HEK293T (cell line): Measurements from ENCODE around the gene MRPL55.

Experiments used
- CTCF ChIA-PET: fragments of 350-600 bp; formaldehyde crosslinking; extraction: SDS; loops from one replicate; lab custom pipeline; 2021; ENCODE audit warnings: antibody characterized with exemption, inconsistent platforms; lab: Yijun Ruan, JAX
- POLR2A ChIA-PET: fragments of 350-600 bp; formaldehyde crosslinking; extraction: SDS; loops from one replicate; lab custom pipeline; 2020; ENCODE audit warnings: antibody characterized with exemption, inconsistent platforms; lab: Yijun Ruan, JAX
- DNase-seq: peaks from one replicate; pipeline ENCODE4 v3.0.0; 2012; ENCODE audit warnings: mixed read lengths; ENCODE audit errors: extremely low spot score
- ARNT ChIP-seq: fragments of 450-650 bp; IDR thresholded peaks from 2 replicates; pipeline ENCODE4 v1.6.1; 2017; ENCODE audit warnings: mild to moderate bottlenecking
- BHLHE40 ChIP-seq: fragments of 450-650 bp; IDR thresholded peaks from 2 replicates; pipeline ENCODE4 v1.6.1; 2016; ENCODE audit warnings: mild to moderate bottlenecking, moderate library complexity, borderline replicate concordance
- CTBP1 ChIP-seq: fragments of 450-650 bp; IDR thresholded peaks from 2 replicates; pipeline ENCODE4 v1.6.1; 2016; ENCODE audit warnings: borderline replicate concordance
- ELF4 ChIP-seq: fragments of 450-650 bp; IDR thresholded peaks from 2 replicates; pipeline ENCODE4 v1.6.1; 2017; ENCODE audit warnings: antibody characterized with exemption
- FOXA1 ChIP-seq: fragments of 450-650 bp; IDR thresholded peaks from 2 replicates; pipeline ENCODE4 v1.6.1; 2016; ENCODE audit warnings: mild to moderate bottlenecking
- FOXK2 ChIP-seq: fragments of 450-650 bp; IDR thresholded peaks from 2 replicates; pipeline ENCODE4 v1.6.1; 2016; ENCODE audit warnings: mild to moderate bottlenecking
- FOXM1 ChIP-seq: fragments of 450-650 bp; IDR thresholded peaks from 2 replicates; pipeline ENCODE4 v1.6.1; 2017; ENCODE audit warnings: mild to moderate bottlenecking, borderline replicate concordance
- HDGF ChIP-seq: fragments of 450-650 bp; IDR thresholded peaks from 2 replicates; pipeline ENCODE4 v1.6.1; 2017; ENCODE audit warnings: antibody characterized with exemption, borderline replicate concordance
- L3MBTL2 ChIP-seq: fragments of 450-650 bp; conservative IDR thresholded peaks from 2 replicates; pipeline ENCODE4 v1.6.1; 2016; ENCODE audit warnings: mild to moderate bottlenecking
- LEF1 ChIP-seq: fragments of 450-650 bp; IDR thresholded peaks from 2 replicates; pipeline ENCODE4 v1.6.1; 2017; ENCODE audit warnings: mild to moderate bottlenecking, borderline replicate concordance
- NFRKB ChIP-seq: fragments of 450-650 bp; IDR thresholded peaks from 2 replicates; pipeline ENCODE4 v1.6.1; 2016; ENCODE audit warnings: mild to moderate bottlenecking, moderate library complexity
- SP1 ChIP-seq: fragments of 450-650 bp; IDR thresholded peaks from 2 replicates; pipeline ENCODE4 v1.6.1; 2017
- SUZ12 ChIP-seq: fragments of 450-650 bp; IDR thresholded peaks from 2 replicates; pipeline ENCODE4 v1.6.1; 2016; ENCODE audit warnings: mild to moderate bottlenecking
- TARDBP ChIP-seq: fragments of 450-650 bp; IDR thresholded peaks from 2 replicates; pipeline ENCODE4 v1.6.1; 2016
- ZNF384 ChIP-seq: fragments of 450-650 bp; IDR thresholded peaks from 2 replicates; pipeline ENCODE4 v1.6.1; 2016
- TF ChIP-seq, protein P1 (sequence below): fragments of 450-650 bp; IDR thresholded peaks from 2 replicates; pipeline ENCODE4 v1.6.1; 2016

The MRPL55 gene

GRCh38 chr1:228079601-228080263 is 29.4 kb downstream of the MRPL55 start:
- CTCF ChIA-PET: no interaction called here
- DNase-seq: no peak
- POLR2A ChIA-PET: no interaction called here
- no peak for TF ChIP-seq LEF1
- TF ChIP-seq BHLHE40: no peak
- no peak for TF ChIP-seq ZNF384
- TF ChIP-seq FOXK2: no peak
- TF ChIP-seq FOXM1: no peak
- TF ChIP-seq L3MBTL2: no peak
- TF ChIP-seq HDGF: no peak
- TF ChIP-seq SP1: no peak
- TF ChIP-seq, protein P1, sequence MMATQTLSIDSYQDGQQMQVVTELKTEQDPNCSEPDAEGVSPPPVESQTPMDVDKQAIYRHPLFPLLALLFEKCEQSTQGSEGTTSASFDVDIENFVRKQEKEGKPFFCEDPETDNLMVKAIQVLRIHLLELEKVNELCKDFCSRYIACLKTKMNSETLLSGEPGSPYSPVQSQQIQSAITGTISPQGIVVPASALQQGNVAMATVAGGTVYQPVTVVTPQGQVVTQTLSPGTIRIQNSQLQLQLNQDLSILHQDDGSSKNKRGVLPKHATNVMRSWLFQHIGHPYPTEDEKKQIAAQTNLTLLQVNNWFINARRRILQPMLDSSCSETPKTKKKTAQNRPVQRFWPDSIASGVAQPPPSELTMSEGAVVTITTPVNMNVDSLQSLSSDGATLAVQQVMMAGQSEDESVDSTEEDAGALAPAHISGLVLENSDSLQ: no peak
- TF ChIP-seq ARNT: no peak
- no peak for TF ChIP-seq ELF4
- TF ChIP-seq SUZ12: no peak

DNA sequence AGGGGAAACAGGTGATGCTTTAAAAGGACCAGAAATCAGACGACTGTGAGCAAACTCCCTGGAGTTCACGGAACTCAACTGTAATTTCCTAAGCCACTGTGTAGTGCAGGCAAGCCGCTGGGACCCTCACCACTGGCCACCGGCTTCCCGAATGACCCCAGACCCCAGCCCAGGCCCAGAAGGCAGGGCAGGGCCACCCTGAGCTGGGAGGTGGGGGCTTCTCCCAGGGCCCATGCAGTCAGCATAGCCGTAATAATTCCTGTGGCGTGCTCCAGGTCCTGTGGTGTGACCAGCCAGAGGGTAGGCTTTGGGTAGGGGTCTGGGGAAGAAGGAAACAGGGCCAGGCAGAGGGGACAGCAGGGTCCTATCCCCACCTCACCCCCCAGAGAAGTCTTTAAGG is 30.1 kb downstream of the MRPL55 start:
- CTCF ChIA-PET: no interaction called here
- no peak for DNase-seq
- POLR2A ChIA-PET: no interaction called here
- TF ChIP-seq, protein P1: no peak
- TF ChIP-seq SUZ12 (no peak), LEF1 (no peak), CTBP1 (no peak)

DNA sequence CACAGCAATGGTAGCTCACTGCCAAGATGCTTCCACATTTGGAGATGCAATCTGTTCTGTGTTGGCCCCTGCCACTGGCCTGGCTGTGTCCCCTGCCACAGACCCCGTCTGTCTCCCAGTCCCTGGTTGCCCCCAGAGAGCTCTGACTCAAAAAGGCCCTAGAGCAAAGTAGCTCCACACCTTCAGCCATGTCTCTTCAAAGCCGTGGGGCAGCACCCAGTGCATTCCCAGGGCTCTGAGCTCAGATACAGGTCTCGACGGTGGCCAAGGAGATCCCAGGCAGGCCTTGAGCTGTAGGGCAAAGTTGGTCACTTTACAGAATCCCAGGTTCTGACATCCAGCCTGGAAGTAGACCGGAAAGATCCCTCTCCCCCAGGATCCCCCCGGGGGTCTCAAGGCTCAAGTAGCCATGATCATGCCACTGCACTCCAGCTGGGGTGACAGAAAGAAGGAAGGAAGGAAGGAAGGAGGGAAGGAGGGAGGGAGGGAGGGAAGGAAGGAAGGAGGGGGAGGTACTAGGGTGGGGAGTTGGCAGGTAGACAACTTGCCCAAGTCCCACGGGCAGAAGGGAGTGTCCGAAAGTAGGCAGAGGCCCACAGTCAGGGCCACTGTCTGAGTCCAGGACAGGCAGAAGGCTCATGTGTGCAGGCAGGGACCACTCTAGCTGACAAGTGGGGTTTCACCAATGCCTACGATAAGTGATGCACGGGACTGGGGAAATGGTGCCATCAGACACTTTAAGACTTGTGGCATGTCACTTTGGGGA is 31.4 kb downstream of the MRPL55 start:
- ChIA-PET POLR2A (interaction anchor here (0.8 to 1.1 kb wide), 3 partner anchors 27 to 78 kb away, joined by 3 read pairs; no protein-coding TSS in a partner anchor), CTCF (no interaction called here)
- TF ChIP-seq ELF4 (no peak), ZNF384 (no peak), SP1 (no peak), CTBP1 (no peak), L3MBTL2 (no peak), FOXA1 (no peak), FOXK2 (no peak), TARDBP (no peak), BHLHE40 (no peak), SUZ12 (no peak), ARNT (no peak), NFRKB (no peak), LEF1 (no peak), HDGF (no peak), FOXM1 (no peak)
- TF ChIP-seq, protein P1: no peak
- DNase-seq: no peak

DNA sequence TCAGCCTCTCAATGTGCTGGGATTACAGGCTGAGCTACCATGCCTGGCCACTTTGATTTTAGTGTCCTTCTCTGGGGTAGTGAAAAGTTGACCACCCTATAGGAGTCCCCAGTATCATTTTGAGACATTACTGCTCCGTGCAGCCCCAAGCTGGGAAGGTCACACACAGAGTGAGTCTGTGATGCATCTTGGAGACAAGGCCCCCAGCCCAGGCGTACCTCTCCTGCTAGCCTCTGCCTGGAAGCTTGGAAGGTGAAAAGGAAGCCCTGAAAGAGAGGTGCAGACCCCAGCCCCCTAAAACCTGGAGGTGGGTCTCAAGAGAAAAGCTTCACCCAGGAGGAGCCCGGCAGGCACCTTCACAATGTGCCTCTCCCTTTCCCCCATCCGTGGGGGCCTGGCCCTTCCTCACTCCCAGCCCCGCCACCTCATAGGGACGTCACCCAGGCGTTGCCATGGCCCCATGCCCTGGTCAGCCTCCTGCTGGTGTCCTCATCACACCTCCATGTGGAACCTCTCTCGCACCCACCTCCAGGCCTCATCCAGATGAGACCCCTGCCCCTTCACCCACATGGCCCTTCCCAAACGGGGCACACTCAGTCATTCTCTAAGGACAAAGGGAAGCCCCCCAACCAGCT is 32.2 kb downstream of the MRPL55 start:
- no peak for DNase-seq
- CTCF ChIA-PET: no interaction called here
- TF ChIP-seq ELF4 (no peak), LEF1 (no peak), NFRKB (no peak), FOXA1 (no peak), HDGF (no peak), ARNT (no peak), BHLHE40 (no peak), ZNF384 (no peak), TARDBP (no peak), CTBP1 (no peak), L3MBTL2 (no peak), FOXK2 (no peak), SUZ12 (no peak), FOXM1 (no peak), SP1 (no peak)
- TF ChIP-seq, protein P1: no peak
- POLR2A ChIA-PET: interaction anchor here (1.0 to 1.1 kb wide), 3 partner anchors 13 to 72 kb away, joined by 3 read pairs; no protein-coding TSS in a partner anchor

DNA sequence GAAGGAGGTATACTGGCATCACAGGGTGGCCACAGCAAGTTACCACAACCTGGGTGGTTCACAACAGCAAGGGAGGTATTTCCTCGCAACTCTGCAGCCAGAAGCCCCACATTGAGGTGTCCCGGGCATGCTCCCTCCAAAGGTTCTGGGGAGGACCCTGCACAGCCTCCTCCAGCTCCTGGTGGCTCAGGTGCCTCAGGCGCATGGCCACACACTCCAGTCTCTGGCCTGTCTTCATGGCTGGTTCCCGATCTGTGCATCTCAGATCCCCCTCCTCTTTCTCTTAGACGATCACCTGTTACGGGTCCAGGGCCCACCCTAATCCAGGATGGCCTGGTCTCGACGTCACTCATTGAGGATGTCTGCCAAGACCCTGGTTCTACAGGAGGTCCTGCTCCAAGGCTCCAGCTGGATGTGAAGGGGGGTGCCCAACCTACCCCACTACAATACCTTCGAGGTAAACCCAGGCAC is 33.3 kb downstream of the MRPL55 start:
- CTCF ChIA-PET: no interaction called here

More for the DNA sequence above, 33.3 kb downstream of the MRPL55 start:
- DNase-seq: no peak
- POLR2A ChIA-PET: no interaction called here
- no peak for TF ChIP-seq FOXM1
- TF ChIP-seq HDGF: 0 out of 2 replicates have a peak, but pooled peaks have one; percentile 19
- TF ChIP-seq, protein P1: no peak
- no peak for TF ChIP-seq SP1
